Omental fat pad (tissue), 4 donors: ENCODE measurements around the gene ASIC4. TPM values are rescaled to one million over a fixed set of nuclear protein-coding genes. Genes with fewer than 3 reads are reported as not detected.

ENCODE experiments used
- ATAC-seq: fragments of 150-250 bp; one replicate; pipeline ENCODE4 v1.9.1; 2016; ENCODE audit warnings: mild to moderate bottlenecking, moderate library complexity; ENCODE audit not compliant: low FRiP score
- DNase-seq: peaks from one replicate; pipeline ENCODE4 v3.0.0-alpha.2; 2019; ENCODE audit warnings: low spot score
- total RNA-seq, 4 donors: library from RNA; depleted of rRNA; stranded (reverse); fragments of >200 nt; gene quantifications; one replicate each; pipeline ENCODE4 v1.1.0, GENCODE V29; 2016
- TF ChIP-seq, protein P1 (sequence below), 3 donors: fragments of 450-650 bp; IDR thresholded peaks; one replicate each; pipeline ENCODE4 v1.5.1; 2016 to 2017; ENCODE audit warnings: antibody characterized with exemption in 3 of 3, mild to moderate bottlenecking in 3 of 3, moderate library complexity in 2 of 3

ASIC4 gene
- total RNA-seq, 4 donors from 2014 or later = 0.12 to 0.19 TPM; not detected in 2

DNA sequence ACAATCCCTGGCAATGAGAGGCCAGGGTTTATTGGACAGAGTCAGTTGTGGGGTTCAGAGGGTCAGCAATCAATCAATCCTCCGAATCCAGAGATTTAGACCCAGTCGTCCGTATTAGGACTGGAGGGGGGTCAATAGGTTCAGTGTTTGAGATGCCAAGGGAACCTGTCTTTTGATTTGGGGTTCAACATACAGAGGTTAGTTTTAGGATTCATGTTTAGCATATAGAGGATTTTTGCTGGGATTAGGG, 15.3 kb upstream of the ASIC4 start:
- ATAC-seq = no peak
- TF ChIP-seq, protein P1, sequence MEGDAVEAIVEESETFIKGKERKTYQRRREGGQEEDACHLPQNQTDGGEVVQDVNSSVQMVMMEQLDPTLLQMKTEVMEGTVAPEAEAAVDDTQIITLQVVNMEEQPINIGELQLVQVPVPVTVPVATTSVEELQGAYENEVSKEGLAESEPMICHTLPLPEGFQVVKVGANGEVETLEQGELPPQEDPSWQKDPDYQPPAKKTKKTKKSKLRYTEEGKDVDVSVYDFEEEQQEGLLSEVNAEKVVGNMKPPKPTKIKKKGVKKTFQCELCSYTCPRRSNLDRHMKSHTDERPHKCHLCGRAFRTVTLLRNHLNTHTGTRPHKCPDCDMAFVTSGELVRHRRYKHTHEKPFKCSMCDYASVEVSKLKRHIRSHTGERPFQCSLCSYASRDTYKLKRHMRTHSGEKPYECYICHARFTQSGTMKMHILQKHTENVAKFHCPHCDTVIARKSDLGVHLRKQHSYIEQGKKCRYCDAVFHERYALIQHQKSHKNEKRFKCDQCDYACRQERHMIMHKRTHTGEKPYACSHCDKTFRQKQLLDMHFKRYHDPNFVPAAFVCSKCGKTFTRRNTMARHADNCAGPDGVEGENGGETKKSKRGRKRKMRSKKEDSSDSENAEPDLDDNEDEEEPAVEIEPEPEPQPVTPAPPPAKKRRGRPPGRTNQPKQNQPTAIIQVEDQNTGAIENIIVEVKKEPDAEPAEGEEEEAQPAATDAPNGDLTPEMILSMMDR (IDR thresholded peaks at IDR 0.05) = no peak
- DNase-seq = no peak

DNA sequence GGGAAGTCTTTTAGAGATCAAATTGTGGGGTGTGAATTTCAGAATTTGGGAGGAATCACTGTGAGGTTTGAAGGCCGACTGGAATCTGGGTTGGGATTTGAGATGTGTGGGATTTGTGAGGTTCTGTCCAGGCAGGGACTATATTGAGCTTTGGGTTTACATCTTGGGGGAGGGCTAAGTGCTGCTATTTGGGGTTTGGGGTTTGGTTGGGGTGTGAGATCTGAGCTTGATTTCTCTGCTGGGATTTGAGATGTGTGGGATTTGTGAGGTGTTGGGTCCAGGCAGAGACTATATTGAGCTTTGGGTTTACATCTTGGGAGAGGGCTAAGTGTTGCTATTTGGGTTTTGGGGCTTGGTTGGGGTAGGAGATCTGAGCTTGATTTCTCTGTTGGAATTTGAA, 14.7 kb upstream of the ASIC4 start:
- ATAC-seq = no peak
- no peak for DNase-seq
- TF ChIP-seq, protein P1 (IDR thresholded peaks at IDR 0.05) = no peak

DNA sequence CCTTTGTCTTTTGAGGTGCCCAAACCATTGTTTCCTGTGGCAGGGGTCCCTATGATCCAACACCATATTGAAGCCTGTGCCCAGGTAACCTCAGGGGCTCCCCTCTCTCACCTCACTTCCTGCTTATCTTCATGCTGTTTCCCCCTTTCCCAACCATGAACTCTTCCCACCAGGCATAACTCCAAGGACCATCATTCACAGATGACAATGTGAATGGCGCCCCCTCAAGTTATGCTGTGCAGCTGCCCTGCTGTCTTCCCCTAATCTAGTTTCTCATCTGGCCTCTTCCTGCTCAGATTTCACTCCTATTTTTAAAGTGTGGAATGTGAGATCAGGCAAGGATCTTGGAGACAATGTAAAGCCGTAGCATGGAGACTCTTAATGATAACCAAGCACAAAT, 14.1 kb upstream of the ASIC4 start:
- no peak for ATAC-seq
- TF ChIP-seq, protein P1 (IDR thresholded peaks at IDR 0.05) = no peak

DNA sequence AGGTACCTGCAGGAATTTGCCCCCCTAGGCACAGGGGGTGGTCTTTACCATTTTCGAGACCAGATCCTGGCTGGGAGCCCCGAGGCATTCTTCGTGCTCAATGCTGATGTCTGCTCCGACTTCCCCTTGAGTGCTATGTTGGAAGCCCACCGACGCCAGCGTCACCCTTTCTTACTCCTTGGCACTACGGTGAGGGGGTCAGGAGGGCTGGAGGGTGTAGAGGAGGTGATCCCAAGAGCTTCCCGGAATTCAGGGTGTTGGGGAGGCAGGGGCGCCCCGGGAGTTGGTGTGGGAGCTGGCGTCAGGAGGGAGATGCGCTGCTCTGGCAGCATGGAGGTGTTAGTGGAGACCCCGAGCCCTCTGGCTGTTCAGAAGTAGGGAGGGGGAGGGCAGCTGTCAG, 12.4 kb upstream of the ASIC4 start:
- DNase-seq = no peak
- ATAC-seq = no peak
- TF ChIP-seq, protein P1 (IDR thresholded peaks at IDR 0.05) = no peak

More for the DNA sequence above, 14.1 kb upstream of the ASIC4 start:
- no peak for DNase-seq

DNA sequence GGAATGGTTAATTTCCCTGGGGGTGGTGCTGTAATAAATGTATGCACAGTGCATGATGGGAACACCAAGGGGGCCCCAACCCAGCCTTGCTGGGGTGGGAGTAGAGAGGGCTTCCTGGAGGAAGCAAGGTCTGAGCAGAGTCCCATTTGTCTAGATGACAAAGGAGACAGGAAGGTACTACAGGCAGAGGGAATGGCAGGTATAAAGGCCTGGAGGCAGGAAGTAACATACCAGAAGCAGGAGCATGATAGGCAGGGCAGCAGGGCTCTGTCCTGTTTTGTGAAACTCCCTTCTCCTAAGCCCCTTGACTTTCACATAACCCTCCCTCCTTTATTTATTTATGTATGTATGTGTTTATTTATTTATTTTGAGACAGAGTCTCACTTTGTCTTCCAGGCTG, 11.7 kb upstream of the ASIC4 start:
- DNase-seq (no peak), ATAC-seq (no peak)
- TF ChIP-seq, protein P1 (IDR thresholded peaks at IDR 0.05) = no peak

DNA sequence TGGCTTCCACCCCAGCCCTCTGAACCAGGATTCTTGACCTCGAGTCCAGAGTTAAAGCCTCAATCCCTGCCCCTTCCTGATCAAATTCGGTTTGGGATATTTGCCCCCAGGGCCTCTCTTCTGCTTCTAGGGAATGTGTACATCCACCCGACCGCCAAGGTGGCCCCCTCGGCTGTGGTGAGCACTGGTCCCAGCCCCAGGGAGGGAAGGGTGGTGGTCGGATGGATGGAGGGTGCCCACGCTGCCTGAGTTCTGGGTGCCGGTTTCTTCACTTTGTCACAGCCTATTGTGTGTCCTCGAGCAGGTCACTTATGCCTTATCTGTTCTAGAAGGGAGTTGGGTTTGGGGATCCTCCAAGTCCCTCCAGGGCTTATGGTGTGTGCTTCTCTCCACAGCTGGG, 8.7 kb upstream of the ASIC4 start:
- no peak for ATAC-seq
- TF ChIP-seq, protein P1 (IDR thresholded peaks at IDR 0.05) = no peak
- DNase-seq = no peak

DNA sequence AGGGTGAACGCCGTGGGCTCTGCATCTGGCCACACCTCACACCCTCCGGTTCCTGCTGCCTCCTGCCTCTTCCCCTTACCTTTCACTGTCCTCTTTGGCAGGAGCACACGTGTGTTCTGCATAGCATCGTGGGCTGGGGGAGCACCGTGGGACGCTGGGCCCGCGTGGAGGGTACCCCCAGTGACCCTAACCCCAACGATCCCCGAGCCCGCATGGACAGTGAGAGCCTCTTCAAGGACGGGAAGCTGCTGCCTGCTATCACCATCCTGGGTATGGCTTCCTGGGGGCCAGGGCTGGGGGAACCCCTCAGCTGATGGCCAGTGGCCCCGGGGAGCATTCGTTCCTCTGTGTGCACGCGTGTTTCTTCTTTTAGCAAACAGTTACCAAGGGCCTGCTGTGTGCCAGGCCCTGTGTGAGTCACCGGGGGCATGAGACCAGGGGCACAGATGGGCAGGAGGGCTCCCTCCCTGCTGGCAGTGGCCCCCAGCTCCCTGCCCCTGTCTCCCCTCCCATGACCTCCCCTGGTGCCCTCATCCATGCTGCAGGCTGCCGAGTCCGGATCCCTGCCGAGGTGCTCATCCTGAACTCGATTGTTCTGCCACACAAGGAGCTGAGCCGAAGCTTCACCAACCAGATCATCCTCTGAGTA, 8.0 kb upstream of the ASIC4 start:
- TF ChIP-seq, protein P1 (IDR thresholded peaks at IDR 0.05) = no peak
- DNase-seq (no peak), ATAC-seq (no peak)
